Measurements from ENCODE around the gene BRICD5. TPM values are rescaled to one million over a fixed set of nuclear protein-coding genes. Genes with fewer than 3 reads are reported as not detected.

Gene BRICD5
- total and polyA plus RNA-seq, 2 donors from 2014 or later = 7.2 to 8.2 TPM

GRCh38 chr16:2256531-2257140, 46.0 kb upstream of the BRICD5 start:
- intact Hi-C loops (cut with DNase I) = no loop called here
- DNase-seq = no peak
- no peak for TF ChIP-seq CTCF (IDR thresholded peaks at IDR 0.05; ENCODE audit: borderline replicate concordance, extremely low read depth, insufficient read depth)
- Histone ChIP-seq H3K27me3 (ENCODE audit: control insufficient read depth, insufficient read depth, low read length) (no peaks in the 10 kb centered on the region), H3K9me3 (ENCODE audit: control insufficient read depth in 2 of 3, insufficient read depth in 1 of 3, low read length in 3 of 3) (no peaks in the 10 kb centered on the region), H3K4me1 (ENCODE audit: control insufficient read depth in 2 of 3, insufficient read depth in 2 of 3, low read depth in 1 of 3, low read length in 3 of 3) (peaks cover 0 to 6% (median 0%) of the 10 kb centered on the region in 3 donors), H3K27ac (ENCODE audit: low read depth in 2 of 2, low read length in 2 of 2) (no peak overlapping the region), H3K36me3 (ENCODE audit: control insufficient read depth in 2 of 3, insufficient read depth in 3 of 3, low read length in 3 of 3) (peaks cover 2 to 46% (median 24%) of the 10 kb centered on the region in 3 donors), H3K9ac (ENCODE audit: low read length in 3 of 3) (no peak overlapping the region), H3K4me3 (ENCODE audit: low read length in 3 of 3) (no peak overlapping the region)
- no peak for FAIRE-seq

- Histone ChIP-seq H3K36me3 (ENCODE audit: control insufficient read depth in 2 of 3, insufficient read depth in 3 of 3, low read length in 3 of 3) (peaks cover 2 to 32% (median 15%) of the 10 kb centered on the region in 3 donors), H3K27me3 (ENCODE audit: control insufficient read depth, insufficient read depth, low read length) (no peaks in the 10 kb centered on the region), H3K9ac (ENCODE audit: low read length in 3 of 3) (no peak overlapping the region), H3K4me3 (ENCODE audit: low read length in 3 of 3) (no peak overlapping the region), H3K4me1 (ENCODE audit: control insufficient read depth in 2 of 3, insufficient read depth in 2 of 3, low read depth in 1 of 3, low read length in 3 of 3) (peaks cover 0 to 10% (median 0%) of the 10 kb centered on the region in 3 donors), H3K27ac (ENCODE audit: low read depth in 2 of 2, low read length in 2 of 2) (no peak overlapping the region), H3K9me3 (ENCODE audit: control insufficient read depth in 2 of 3, insufficient read depth in 1 of 3, low read length in 3 of 3) (no peaks in the 10 kb centered on the region)
- FAIRE-seq (no peak), DNase-seq (no peak)
- intact Hi-C loops (cut with DNase I) = no loop called here
- no peak for TF ChIP-seq CTCF (IDR thresholded peaks at IDR 0.05; ENCODE audit: borderline replicate concordance, extremely low read depth, insufficient read depth)
Observed at GRCh38 chr16:2253293-2253692, 42.6 kb upstream of the BRICD5 start.

- no peak overlapping the region for H3K27ac ChIP-seq (ENCODE audit: low read depth in 2 of 2, low read length in 2 of 2)
- FAIRE-seq = no peak
Observed at GRCh38 chr16:2252806-2253148, 42.1 kb upstream of the BRICD5 start.

More at GRCh38 chr16:2252806-2253148, 42.1 kb upstream of the BRICD5 start:
- intact Hi-C loops (cut with DNase I) = no loop called here
- H3K4me1 ChIP-seq (ENCODE audit: control insufficient read depth in 2 of 3, insufficient read depth in 2 of 3, low read depth in 1 of 3, low read length in 3 of 3) = peaks cover 0 to 10% (median 0%) of the 10 kb centered on the region in 3 donors
- no peak overlapping the region for H3K9ac ChIP-seq (ENCODE audit: low read length in 3 of 3)
- no peaks in the 10 kb centered on the region for H3K9me3 ChIP-seq (ENCODE audit: control insufficient read depth in 2 of 3, insufficient read depth in 1 of 3, low read length in 3 of 3)
- no peak for TF ChIP-seq CTCF (IDR thresholded peaks at IDR 0.05; ENCODE audit: borderline replicate concordance, extremely low read depth, insufficient read depth)
- no peak for DNase-seq
- no peaks in the 10 kb centered on the region for H3K27me3 ChIP-seq (ENCODE audit: control insufficient read depth, insufficient read depth, low read length)
- peaks cover 2 to 30% (median 13%) of the 10 kb centered on the region in 3 donors for H3K36me3 ChIP-seq (ENCODE audit: control insufficient read depth in 2 of 3, insufficient read depth in 3 of 3, low read length in 3 of 3)
- no peak overlapping the region for H3K4me3 ChIP-seq (ENCODE audit: low read length in 3 of 3)

Measured in kidney (tissue), 14 donors.